SK-N-SH treated with all-trans-retinoic acid at 6 μM for 48 hours (cell line): ENCODE results near the gene BCAP29.

Experiments used
- ATAC-seq: fragments of 200-7000 bp; cut with Tn5 transposase; 3 replicates; pipeline ENCODE4 v1.9.1; 2020; ENCODE audit warnings: mild to moderate bottlenecking, moderate library complexity
- ARNTL ChIP-seq: fragments of 450-650 bp; formaldehyde crosslinking; IDR thresholded peaks from 2 replicates; pipeline ENCODE4 v1.5.0; 2020; ENCODE audit warnings: low read depth, mild to moderate bottlenecking, moderate library complexity, borderline replicate concordance
- BACH2 ChIP-seq: fragments of 250-450 bp; sonication (Bioruptor Pico); IDR thresholded peaks from 2 replicates; pipeline ENCODE4 v1.9.0; 2021; ENCODE audit warnings: mild to moderate bottlenecking, borderline replicate concordance
- CSDC2 ChIP-seq: fragments of 250-450 bp; sonication (Bioruptor Pico); IDR thresholded peaks from 2 replicates; pipeline ENCODE4 v1.5.0; 2020; ENCODE audit warnings: mild to moderate bottlenecking, moderate library complexity
- CSRNP3 ChIP-seq: fragments of 250-450 bp; sonication (Bioruptor Pico); IDR thresholded peaks from 2 replicates; pipeline ENCODE4 v1.5.1; 2021; ENCODE audit warnings: mild to moderate bottlenecking, moderate library complexity
- ESRRG ChIP-seq: fragments of 250-450 bp; sonication (Bioruptor Pico); IDR thresholded peaks from 2 replicates; pipeline ENCODE4 v1.6.1; 2021; ENCODE audit warnings: mild to moderate bottlenecking
- GLIS3 ChIP-seq: fragments of 250-450 bp; sonication (Bioruptor Pico); IDR thresholded peaks from 2 replicates; pipeline ENCODE4 v1.5.0; 2020; ENCODE audit warnings: mild to moderate bottlenecking, moderate library complexity
- ISL1 ChIP-seq: fragments of 250-450 bp; sonication (Bioruptor Pico); IDR thresholded peaks from 2 replicates; pipeline ENCODE4 v2.1.2; 2022; ENCODE audit warnings: mild to moderate bottlenecking, moderate library complexity
- PPARA ChIP-seq: fragments of 250-450 bp; sonication (Bioruptor Pico); IDR thresholded peaks from 2 replicates; pipeline ENCODE4 v1.5.0; 2020; ENCODE audit warnings: mild to moderate bottlenecking, borderline replicate concordance
- SNAI2 ChIP-seq: fragments of 250-450 bp; sonication (Bioruptor Pico); IDR thresholded peaks from 2 replicates; pipeline ENCODE4 v1.5.0; 2020; ENCODE audit warnings: mild to moderate bottlenecking, moderate library complexity
- TCF4 ChIP-seq: fragments of 250-450 bp; sonication (Bioruptor Pico); IDR thresholded peaks from 2 replicates; pipeline ENCODE4 v1.8.0; 2021; ENCODE audit warnings: mild to moderate bottlenecking, moderate library complexity, borderline replicate concordance
- TOX ChIP-seq: fragments of 250-450 bp; sonication (Bioruptor Pico); IDR thresholded peaks from 2 replicates; pipeline ENCODE4 v1.8.0; 2021; ENCODE audit warnings: mild to moderate bottlenecking, moderate library complexity, borderline replicate concordance
- ZC3H10 ChIP-seq: fragments of 250-450 bp; sonication (Bioruptor Pico); IDR thresholded peaks from 2 replicates; pipeline ENCODE4 v1.5.1; 2021; ENCODE audit warnings: mild to moderate bottlenecking, moderate library complexity
- ZFP3 ChIP-seq: fragments of 250-450 bp; sonication (Bioruptor Pico); IDR thresholded peaks from 2 replicates; pipeline ENCODE4 v1.5.0; 2020; ENCODE audit warnings: mild to moderate bottlenecking, moderate library complexity
- ZFP30 ChIP-seq: fragments of 450-650 bp; formaldehyde crosslinking; IDR thresholded peaks from 2 replicates; pipeline ENCODE4 v1.5.0; 2022; ENCODE audit warnings: mild to moderate bottlenecking, moderate library complexity
- ZNF565 ChIP-seq: fragments of 450-650 bp; formaldehyde crosslinking; conservative IDR thresholded peaks from 2 replicates; pipeline ENCODE4 v1.5.0; 2020; ENCODE audit warnings: low read depth, mild to moderate bottlenecking, moderate library complexity
- ZNF70 ChIP-seq: fragments of 450-650 bp; formaldehyde crosslinking; IDR thresholded peaks from 2 replicates; pipeline ENCODE4 v1.5.0; 2020; ENCODE audit warnings: mild to moderate bottlenecking, moderate library complexity
- ZNF8 ChIP-seq: fragments of 450-650 bp; formaldehyde crosslinking; IDR thresholded peaks from 2 replicates; pipeline ENCODE4 v1.5.0; 2020; ENCODE audit warnings: mild to moderate bottlenecking, moderate library complexity
- TF ChIP-seq, protein P1 (sequence below): fragments of 250-450 bp; sonication (Bioruptor Pico); IDR thresholded peaks from 2 replicates; pipeline ENCODE4 v1.5.0; 2020; ENCODE audit warnings: mild to moderate bottlenecking, moderate library complexity
- TF ChIP-seq, protein P2 (sequence below): fragments of 250-450 bp; sonication (Bioruptor Pico); IDR thresholded peaks from 2 replicates; pipeline ENCODE4 v1.5.1; 2020; ENCODE audit warnings: low read depth, mild to moderate bottlenecking, moderate library complexity
- TF ChIP-seq, protein P3 (sequence below): fragments of 250-450 bp; sonication (Bioruptor Pico); IDR thresholded peaks from 2 replicates; pipeline ENCODE4 v1.8.0; 2021; ENCODE audit warnings: low read depth, mild to moderate bottlenecking, moderate library complexity, borderline replicate concordance
- TF ChIP-seq, protein P4 (sequence below): fragments of 250-450 bp; sonication (Bioruptor Pico); IDR thresholded peaks from 2 replicates; pipeline ENCODE4 v1.8.0; 2020; ENCODE audit warnings: mild to moderate bottlenecking, moderate library complexity, borderline replicate concordance

The BCAP29 gene

DNA sequence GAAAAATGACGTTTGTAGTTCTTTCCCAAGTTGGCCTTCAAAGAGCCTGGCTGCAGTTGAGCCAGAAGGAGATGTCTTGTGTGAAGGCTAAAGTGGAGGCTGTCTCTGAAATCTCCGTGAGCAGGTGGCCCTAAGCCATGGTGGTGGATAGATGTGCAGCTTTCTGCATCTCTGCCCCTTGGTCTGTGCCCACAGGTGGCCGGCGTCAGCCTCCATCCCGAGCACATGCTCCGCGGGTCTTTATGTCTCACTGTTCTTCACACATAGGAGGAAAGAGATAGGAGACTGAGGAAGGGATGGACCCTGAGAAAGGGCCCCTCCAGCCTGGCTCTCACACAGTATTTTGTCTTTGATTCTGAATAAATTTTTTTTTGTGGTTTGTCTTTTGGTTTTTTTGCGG is 50.3 kb downstream of the BCAP29 start (continued):
- TF ChIP-seq CSDC2 (no peak), ZNF8 (CRISPR knock-in tag) (no peak), BACH2 (CRISPR knock-in tag) (no peak)

DNA sequence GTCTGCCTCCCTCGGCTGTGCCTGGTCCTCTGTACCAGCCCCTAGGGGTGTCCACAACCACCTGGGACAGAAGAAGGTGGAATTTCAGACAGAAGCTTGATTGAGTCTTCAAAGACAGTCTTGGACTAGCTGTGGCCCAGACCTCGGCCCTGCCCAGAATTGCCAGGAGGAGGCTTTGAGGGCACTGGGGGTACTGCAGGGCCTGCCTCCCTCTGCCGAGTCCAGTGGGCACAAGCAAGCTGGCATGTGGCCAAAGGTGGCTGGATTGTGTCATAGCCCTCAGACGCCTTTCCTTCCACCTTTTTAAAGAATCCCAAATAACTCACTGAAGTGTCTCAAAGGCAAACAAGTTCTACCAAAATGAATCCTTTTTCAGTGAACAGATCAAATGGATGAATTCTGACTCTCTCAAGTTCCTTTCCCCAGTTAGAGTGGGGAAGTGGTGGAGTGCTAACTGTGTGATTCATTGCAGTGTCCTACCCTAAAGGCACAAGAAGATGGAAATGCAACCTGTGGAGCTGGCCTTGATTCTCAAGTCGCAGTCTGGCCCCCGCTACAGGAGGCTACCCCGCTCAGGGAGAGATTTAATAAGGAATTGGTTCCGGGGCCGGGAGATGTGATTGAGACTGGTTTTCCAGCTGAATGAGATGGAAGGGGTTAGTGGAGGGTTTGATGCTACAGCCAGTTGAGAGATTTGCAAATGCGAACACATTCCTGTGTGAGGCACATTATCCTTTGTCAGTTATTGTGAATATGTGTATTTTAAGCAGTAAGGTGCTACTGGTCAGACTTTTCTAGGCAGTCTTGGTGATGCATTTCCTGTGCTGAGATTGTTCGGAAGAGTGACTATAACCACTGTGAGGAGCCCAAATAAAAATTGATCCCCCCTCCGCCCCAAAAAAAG is 51.8 kb downstream of the BCAP29 start:
- ATAC-seq, result peak; percentile 26; the same call in 1 of the 3 replicates
- TF ChIP-seq SNAI2 (CRISPR knock-in tag) (no peak), BACH2 (CRISPR knock-in tag) (no peak), ESRRG (no peak), GLIS3 (CRISPR knock-in tag) (no peak), CSDC2 (no peak), ZNF565 (no peak), ZC3H10 (CRISPR knock-in tag) (no peak), ISL1 (CRISPR knock-in tag) (no peak), TOX (no peak), TCF4 (CRISPR knock-in tag) (no peak), ARNTL (CRISPR knock-in tag) (no peak), PPARA (no peak)
- TF ChIP-seq, protein P1, sequence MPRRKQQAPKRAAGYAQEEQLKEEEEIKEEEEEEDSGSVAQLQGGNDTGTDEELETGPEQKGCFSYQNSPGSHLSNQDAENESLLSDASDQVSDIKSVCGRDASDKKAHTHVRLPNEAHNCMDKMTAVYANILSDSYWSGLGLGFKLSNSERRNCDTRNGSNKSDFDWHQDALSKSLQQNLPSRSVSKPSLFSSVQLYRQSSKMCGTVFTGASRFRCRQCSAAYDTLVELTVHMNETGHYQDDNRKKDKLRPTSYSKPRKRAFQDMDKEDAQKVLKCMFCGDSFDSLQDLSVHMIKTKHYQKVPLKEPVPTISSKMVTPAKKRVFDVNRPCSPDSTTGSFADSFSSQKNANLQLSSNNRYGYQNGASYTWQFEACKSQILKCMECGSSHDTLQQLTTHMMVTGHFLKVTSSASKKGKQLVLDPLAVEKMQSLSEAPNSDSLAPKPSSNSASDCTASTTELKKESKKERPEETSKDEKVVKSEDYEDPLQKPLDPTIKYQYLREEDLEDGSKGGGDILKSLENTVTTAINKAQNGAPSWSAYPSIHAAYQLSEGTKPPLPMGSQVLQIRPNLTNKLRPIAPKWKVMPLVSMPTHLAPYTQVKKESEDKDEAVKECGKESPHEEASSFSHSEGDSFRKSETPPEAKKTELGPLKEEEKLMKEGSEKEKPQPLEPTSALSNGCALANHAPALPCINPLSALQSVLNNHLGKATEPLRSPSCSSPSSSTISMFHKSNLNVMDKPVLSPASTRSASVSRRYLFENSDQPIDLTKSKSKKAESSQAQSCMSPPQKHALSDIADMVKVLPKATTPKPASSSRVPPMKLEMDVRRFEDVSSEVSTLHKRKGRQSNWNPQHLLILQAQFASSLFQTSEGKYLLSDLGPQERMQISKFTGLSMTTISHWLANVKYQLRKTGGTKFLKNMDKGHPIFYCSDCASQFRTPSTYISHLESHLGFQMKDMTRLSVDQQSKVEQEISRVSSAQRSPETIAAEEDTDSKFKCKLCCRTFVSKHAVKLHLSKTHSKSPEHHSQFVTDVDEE (CRISPR knock-in tag), result no peak
- TF ChIP-seq, protein P2, sequence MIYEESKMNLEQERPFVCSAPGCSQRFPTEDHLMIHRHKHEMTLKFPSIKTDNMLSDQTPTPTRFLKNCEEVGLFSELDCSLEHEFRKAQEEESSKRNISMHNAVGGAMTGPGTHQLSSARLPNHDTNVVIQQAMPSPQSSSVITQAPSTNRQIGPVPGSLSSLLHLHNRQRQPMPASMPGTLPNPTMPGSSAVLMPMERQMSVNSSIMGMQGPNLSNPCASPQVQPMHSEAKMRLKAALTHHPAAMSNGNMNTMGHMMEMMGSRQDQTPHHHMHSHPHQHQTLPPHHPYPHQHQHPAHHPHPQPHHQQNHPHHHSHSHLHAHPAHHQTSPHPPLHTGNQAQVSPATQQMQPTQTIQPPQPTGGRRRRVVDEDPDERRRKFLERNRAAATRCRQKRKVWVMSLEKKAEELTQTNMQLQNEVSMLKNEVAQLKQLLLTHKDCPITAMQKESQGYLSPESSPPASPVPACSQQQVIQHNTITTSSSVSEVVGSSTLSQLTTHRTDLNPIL, result no peak
- TF ChIP-seq, protein P3, sequence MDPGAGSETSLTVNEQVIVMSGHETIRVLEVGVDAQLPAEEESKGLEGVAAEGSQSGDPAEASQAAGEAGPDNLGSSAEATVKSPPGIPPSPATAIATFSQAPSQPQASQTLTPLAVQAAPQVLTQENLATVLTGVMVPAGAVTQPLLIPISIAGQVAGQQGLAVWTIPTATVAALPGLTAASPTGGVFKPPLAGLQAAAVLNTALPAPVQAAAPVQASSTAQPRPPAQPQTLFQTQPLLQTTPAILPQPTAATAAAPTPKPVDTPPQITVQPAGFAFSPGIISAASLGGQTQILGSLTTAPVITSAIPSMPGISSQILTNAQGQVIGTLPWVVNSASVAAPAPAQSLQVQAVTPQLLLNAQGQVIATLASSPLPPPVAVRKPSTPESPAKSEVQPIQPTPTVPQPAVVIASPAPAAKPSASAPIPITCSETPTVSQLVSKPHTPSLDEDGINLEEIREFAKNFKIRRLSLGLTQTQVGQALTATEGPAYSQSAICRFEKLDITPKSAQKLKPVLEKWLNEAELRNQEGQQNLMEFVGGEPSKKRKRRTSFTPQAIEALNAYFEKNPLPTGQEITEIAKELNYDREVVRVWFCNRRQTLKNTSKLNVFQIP (CRISPR knock-in tag), result no peak
- TF ChIP-seq, protein P4, sequence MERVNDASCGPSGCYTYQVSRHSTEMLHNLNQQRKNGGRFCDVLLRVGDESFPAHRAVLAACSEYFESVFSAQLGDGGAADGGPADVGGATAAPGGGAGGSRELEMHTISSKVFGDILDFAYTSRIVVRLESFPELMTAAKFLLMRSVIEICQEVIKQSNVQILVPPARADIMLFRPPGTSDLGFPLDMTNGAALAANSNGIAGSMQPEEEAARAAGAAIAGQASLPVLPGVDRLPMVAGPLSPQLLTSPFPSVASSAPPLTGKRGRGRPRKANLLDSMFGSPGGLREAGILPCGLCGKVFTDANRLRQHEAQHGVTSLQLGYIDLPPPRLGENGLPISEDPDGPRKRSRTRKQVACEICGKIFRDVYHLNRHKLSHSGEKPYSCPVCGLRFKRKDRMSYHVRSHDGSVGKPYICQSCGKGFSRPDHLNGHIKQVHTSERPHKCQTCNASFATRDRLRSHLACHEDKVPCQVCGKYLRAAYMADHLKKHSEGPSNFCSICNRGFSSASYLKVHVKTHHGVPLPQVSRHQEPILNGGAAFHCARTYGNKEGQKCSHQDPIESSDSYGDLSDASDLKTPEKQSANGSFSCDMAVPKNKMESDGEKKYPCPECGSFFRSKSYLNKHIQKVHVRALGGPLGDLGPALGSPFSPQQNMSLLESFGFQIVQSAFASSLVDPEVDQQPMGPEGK (CRISPR knock-in tag), result no peak

GRCh38 chr7:107632492-107632865 is 52.4 kb downstream of the BCAP29 start:
- no peak for ATAC-seq
- no peak for TF ChIP-seq ZFP30 (CRISPR knock-in tag)
- TF ChIP-seq, protein P3 (CRISPR knock-in tag), result no peak
- no peak for TF ChIP-seq ESRRG
- TF ChIP-seq TCF4 (CRISPR knock-in tag), result no peak
- TF ChIP-seq ZNF8 (CRISPR knock-in tag), result no peak
- no peak for TF ChIP-seq ZFP3
- TF ChIP-seq, protein P1 (CRISPR knock-in tag), result no peak
- TF ChIP-seq SNAI2 (CRISPR knock-in tag), result no peak
- no peak for TF ChIP-seq CSRNP3 (CRISPR knock-in tag)
- no peak for TF ChIP-seq ZC3H10 (CRISPR knock-in tag)
- TF ChIP-seq, protein P2, result no peak
- no peak for TF ChIP-seq TOX
- no peak for TF ChIP-seq ZNF565
- no peak for TF ChIP-seq PPARA
- no peak for TF ChIP-seq CSDC2
- no peak for TF ChIP-seq ZNF70
